Adrenal gland (tissue), 5 donors: ENCODE data around the gene KCNMA1.

ENCODE experiments used
- POLR2A ChIP-seq, 2 donors: fragments of 450-650 bp; IDR thresholded peaks; one replicate each; pipeline ENCODE4 v1.6.1; 2017; ENCODE audit warnings: antibody characterized with exemption in 2 of 2, mild to moderate bottlenecking in 2 of 2, moderate library complexity in 1 of 2
- TF ChIP-seq, protein P1 (sequence below), 6 experiments: fragments of 450-650 bp in 4 of 6; fragments of 200-600 bp in 2 of 6; sonication (generic) in 1 of 6; IDR thresholded peaks; 1 replicate in 5 of 6; 2 replicates in 1 of 6; pipeline versions ENCODE4 v1.5.1 to v1.8.0; 2016 to 2021; ENCODE audit warnings: antibody characterized with exemption in 6 of 6, mild to moderate bottlenecking in 2 of 6, moderate library complexity in 1 of 6
- donor health status: DM: no; HTN: no; CAD: no.

DNA sequence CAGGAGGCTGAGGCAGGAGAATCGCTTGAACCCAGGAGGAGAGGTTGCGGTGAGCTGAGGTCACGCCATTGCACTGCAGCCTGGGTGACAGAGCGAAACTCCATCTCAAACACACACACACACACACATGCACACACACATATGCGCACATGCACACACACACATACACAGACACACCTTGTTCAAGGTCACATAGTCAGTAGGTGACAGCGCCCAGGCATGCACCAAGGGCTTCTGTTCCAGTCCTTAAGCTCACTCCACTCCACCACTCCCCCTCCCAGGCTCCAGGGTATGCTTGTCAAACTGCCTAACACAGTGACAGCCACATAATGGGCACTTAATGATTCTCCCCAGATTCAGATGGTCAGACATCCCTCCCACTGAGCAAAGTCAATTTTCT, 37.0 kb downstream of the KCNMA1 start:
- TF ChIP-seq, protein P1, sequence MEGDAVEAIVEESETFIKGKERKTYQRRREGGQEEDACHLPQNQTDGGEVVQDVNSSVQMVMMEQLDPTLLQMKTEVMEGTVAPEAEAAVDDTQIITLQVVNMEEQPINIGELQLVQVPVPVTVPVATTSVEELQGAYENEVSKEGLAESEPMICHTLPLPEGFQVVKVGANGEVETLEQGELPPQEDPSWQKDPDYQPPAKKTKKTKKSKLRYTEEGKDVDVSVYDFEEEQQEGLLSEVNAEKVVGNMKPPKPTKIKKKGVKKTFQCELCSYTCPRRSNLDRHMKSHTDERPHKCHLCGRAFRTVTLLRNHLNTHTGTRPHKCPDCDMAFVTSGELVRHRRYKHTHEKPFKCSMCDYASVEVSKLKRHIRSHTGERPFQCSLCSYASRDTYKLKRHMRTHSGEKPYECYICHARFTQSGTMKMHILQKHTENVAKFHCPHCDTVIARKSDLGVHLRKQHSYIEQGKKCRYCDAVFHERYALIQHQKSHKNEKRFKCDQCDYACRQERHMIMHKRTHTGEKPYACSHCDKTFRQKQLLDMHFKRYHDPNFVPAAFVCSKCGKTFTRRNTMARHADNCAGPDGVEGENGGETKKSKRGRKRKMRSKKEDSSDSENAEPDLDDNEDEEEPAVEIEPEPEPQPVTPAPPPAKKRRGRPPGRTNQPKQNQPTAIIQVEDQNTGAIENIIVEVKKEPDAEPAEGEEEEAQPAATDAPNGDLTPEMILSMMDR (IDR thresholded peaks at IDR 0.05): no peak
- TF ChIP-seq POLR2A (IDR thresholded peaks at IDR 0.05): no peak
